Vagina (tissue), 2 donors: ENCODE data around the gene PBLD. TPM values are rescaled to one million over a fixed set of nuclear protein-coding genes. Genes with fewer than 3 reads are reported as not detected.
A peak's percentile ranks its signal among the peaks of the same experiment; 100 is the strongest.
"Not testable (repeated sequence)": the region's sequence is repeated elsewhere in the genome, so short reads cannot be mapped to it uniquely, and the experiment has no call there.

ENCODE experiments used
- DNase-seq, 2 donors: peaks; one replicate each; pipeline ENCODE4 v3.0.0-alpha.2; 2017; ENCODE audit errors: extremely low spot score in 2 of 2
- H3K27ac ChIP-seq: fragments of 200-600 bp; sonication (generic); one replicate; pipeline ENCODE4 v1.5.1; 2019
- H3K27me3 ChIP-seq: fragments of 200-600 bp; sonication (generic); one replicate; pipeline ENCODE4 v1.5.1; 2019
- H3K36me3 ChIP-seq, 2 donors: fragments of 200-600 bp; sonication (generic); one replicate each; pipeline ENCODE4 v1.5.1; 2017 to 2019
- H3K4me1 ChIP-seq: fragments of 200-600 bp; sonication (generic); one replicate; pipeline ENCODE4 v1.5.1; 2019
- H3K4me3 ChIP-seq, 2 donors: fragments of 200-600 bp; sonication (generic); 1 replicate in 1 of 2; 2 replicates in 1 of 2; pipeline ENCODE4 v1.5.1; 2016 to 2019
- H3K9me3 ChIP-seq: fragments of 200-600 bp; sonication (generic); one replicate; pipeline ENCODE4 v1.5.1; 2019
- POLR2A ChIP-seq, 2 donors: fragments of 450-650 bp; IDR thresholded peaks; one replicate each; pipeline ENCODE4 v1.6.1; 2017; ENCODE audit warnings: antibody characterized with exemption in 2 of 2, mild to moderate bottlenecking in 2 of 2, moderate library complexity in 2 of 2
- POLR2AphosphoS5 ChIP-seq, 2 donors: sonication (generic); formaldehyde crosslinking; IDR thresholded peaks; one replicate each; pipeline ENCODE4 v1.9.0; 2017; ENCODE audit warnings: antibody characterized with exemption in 2 of 2, mild to moderate bottlenecking in 2 of 2, low read depth in 1 of 2; ENCODE audit not compliant: insufficient read depth in 1 of 2
- intact Hi-C: fragments of 100-400 bp; cut with DNase I; formaldehyde crosslinking; loops from one replicate; pipeline ENCODE4 v1.15.1; 2023
- total RNA-seq: library from RNA; depleted of rRNA; stranded (reverse); fragments of >200 nt; gene quantifications from one replicate; pipeline ENCODE4 v1.2.3, GENCODE V29; 2016
- TF ChIP-seq, protein P1 (sequence below), 3 experiments: fragments of 450-650 bp in 2 of 3; fragments of 200-600 bp in 1 of 3; sonication (generic) in 1 of 3; IDR thresholded peaks; one replicate each; pipeline ENCODE4 v1.5.1; 2017 to 2019; ENCODE audit warnings: antibody characterized with exemption in 3 of 3, mild to moderate bottlenecking in 2 of 3, moderate library complexity in 2 of 3

The PBLD gene
- total RNA-seq, 1 donor from 2014 or later = 1.2 TPM

GRCh38 chr10:68331455-68332258 lies 1.1 kb downstream of the PBLD start, which contains the start of gene HNRNPH3:
Gene HNRNPH3 (plus strand): TSS chr10:68332064. CDS start chr10:68337222, 5,158 bp downstream.
- TF ChIP-seq, protein P1, sequence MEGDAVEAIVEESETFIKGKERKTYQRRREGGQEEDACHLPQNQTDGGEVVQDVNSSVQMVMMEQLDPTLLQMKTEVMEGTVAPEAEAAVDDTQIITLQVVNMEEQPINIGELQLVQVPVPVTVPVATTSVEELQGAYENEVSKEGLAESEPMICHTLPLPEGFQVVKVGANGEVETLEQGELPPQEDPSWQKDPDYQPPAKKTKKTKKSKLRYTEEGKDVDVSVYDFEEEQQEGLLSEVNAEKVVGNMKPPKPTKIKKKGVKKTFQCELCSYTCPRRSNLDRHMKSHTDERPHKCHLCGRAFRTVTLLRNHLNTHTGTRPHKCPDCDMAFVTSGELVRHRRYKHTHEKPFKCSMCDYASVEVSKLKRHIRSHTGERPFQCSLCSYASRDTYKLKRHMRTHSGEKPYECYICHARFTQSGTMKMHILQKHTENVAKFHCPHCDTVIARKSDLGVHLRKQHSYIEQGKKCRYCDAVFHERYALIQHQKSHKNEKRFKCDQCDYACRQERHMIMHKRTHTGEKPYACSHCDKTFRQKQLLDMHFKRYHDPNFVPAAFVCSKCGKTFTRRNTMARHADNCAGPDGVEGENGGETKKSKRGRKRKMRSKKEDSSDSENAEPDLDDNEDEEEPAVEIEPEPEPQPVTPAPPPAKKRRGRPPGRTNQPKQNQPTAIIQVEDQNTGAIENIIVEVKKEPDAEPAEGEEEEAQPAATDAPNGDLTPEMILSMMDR (IDR thresholded peaks at IDR 0.05) = peak in 1 of 3 experiments; percentile 5
- peak; percentile 17 to 100 for TF ChIP-seq POLR2A (IDR thresholded peaks at IDR 0.05)
- TF ChIP-seq POLR2AphosphoS5 (IDR thresholded peaks at IDR 0.05; ENCODE audit: insufficient read depth in 1 of 2, low read depth in 1 of 2) = peak; percentile 93 to 100
- Histone ChIP-seq H3K4me3 (peak within 1 kb of the TSS; percentile 97 to 98), H3K9me3 (no peaks in the 10 kb centered on the region), H3K36me3 (no peaks in the 10 kb centered on the region), H3K4me1 (peaks cover 53% of the 10 kb centered on the region), H3K27ac (peak within 1 kb of the TSS; percentile 100), H3K27me3 (no peaks in the 10 kb centered on the region)
- intact Hi-C loops = loop anchor here (2.0 to 10.0 kb wide), 2 partner anchors 447 to 573 kb away; partner anchors contain the start of genes DDX50 and SIRT1
- peak; percentile 97 to 98 for DNase-seq

DNA sequence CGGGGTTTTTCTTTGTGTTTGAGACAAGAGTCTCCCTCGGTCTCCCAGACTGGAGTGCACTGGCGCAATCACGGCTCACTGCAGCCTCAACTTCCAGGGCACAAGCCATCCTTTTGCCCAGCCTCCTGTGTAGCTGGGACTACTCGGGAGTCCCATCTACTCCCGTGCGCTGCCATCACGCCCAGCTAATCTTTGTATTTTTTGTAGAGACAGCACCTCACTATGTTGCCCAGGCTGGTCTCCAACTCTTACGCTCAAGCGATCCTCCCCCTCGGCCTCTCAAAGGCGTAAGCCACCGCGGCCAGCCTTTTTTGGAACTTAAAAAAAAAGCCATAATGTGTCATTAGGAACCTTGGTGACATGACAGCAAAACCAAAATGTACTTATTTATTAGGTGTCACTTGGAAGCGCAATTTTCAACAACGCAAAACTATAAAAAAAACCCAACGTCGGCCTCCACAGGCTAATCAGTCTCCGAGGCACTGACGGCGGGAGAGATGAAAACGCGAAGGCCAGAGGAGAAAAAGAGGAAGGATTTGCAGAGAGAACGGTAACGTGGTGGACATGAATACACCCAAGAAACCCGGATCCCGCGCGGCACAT lies 1.8 kb downstream of the PBLD start:
- Histone ChIP-seq H3K36me3 (no peaks in the 10 kb centered on the region), H3K9me3 (no peaks in the 10 kb centered on the region), H3K27me3 (no peaks in the 10 kb centered on the region), H3K4me1 (peaks cover 46% of the 10 kb centered on the region), H3K27ac (peak overlapping the region; percentile 100), H3K4me3 (peak overlapping the region; percentile 97 to 98)
- intact Hi-C loops = loop anchor here (10.0 kb wide), 1 partner anchor 574 kb away; the partner anchor contains the start of gene DDX50
- TF ChIP-seq POLR2AphosphoS5 (IDR thresholded peaks at IDR 0.05; ENCODE audit: insufficient read depth in 1 of 2, low read depth in 1 of 2) = no peak
- DNase-seq = peak in 1 of 2 donors; percentile 89

GRCh38 chr10:68329506-68329861 lies 3.2 kb downstream of the PBLD start:
- Histone ChIP-seq H3K4me3 (no peak overlapping the region), H3K9me3 (no peaks in the 10 kb centered on the region), H3K27ac (peak overlapping the region; percentile 100), H3K27me3 (no peaks in the 10 kb centered on the region), H3K36me3 (no peaks in the 10 kb centered on the region), H3K4me1 (peaks cover 31% of the 10 kb centered on the region)
- DNase-seq = no peak
- intact Hi-C loops = loop anchor here (5.0 kb wide), 1 partner anchor 488 kb away; no protein-coding TSS in a partner anchor
- TF ChIP-seq, protein P1 (IDR thresholded peaks at IDR 0.05) = no peak
- TF ChIP-seq POLR2A (IDR thresholded peaks at IDR 0.05) = no peak
- no peak for TF ChIP-seq POLR2AphosphoS5 (IDR thresholded peaks at IDR 0.05; ENCODE audit: insufficient read depth in 1 of 2, low read depth in 1 of 2)

GRCh38 chr10:68327889-68328786 lies 4.6 kb downstream of the PBLD start:
- no peaks in the 10 kb centered on the region for H3K36me3 ChIP-seq
- H3K4me3 ChIP-seq = peak overlapping the region in 1 of 2 donors; percentile 17
- TF ChIP-seq POLR2AphosphoS5 (IDR thresholded peaks at IDR 0.05; ENCODE audit: insufficient read depth in 1 of 2, low read depth in 1 of 2) = peak in 1 of 2 donors; percentile 95
- TF ChIP-seq, protein P1 (IDR thresholded peaks at IDR 0.05) = no peak
- no peaks in the 10 kb centered on the region for H3K9me3 ChIP-seq
- peak overlapping the region; percentile 100 for H3K27ac ChIP-seq
- DNase-seq = no peak
- H3K4me1 ChIP-seq = peaks cover 28% of the 10 kb centered on the region
- intact Hi-C loops = loop anchor here (5.0 kb wide), 1 partner anchor 489 kb away; no protein-coding TSS in a partner anchor
- H3K27me3 ChIP-seq = no peaks in the 10 kb centered on the region

- H3K9me3 ChIP-seq, DNase-seq, H3K36me3 ChIP-seq, H3K27ac ChIP-seq, H3K27me3 ChIP-seq, H3K4me3 ChIP-seq, intact Hi-C loops: not testable (repeated sequence)
- peaks cover 13% of the 10 kb centered on the region for H3K4me1 ChIP-seq
Observed at GRCh38 chr10:68324396-68324795, 8.3 kb downstream of the PBLD start.
